Measurements from ENCODE around the gene PLCH1. TPM values are rescaled to one million over a fixed set of nuclear protein-coding genes. Genes with fewer than 3 reads are reported as not detected.

PLCH1 gene
- total RNA-seq, 1 experiment from 2014 or later: 5.2 TPM

DNA sequence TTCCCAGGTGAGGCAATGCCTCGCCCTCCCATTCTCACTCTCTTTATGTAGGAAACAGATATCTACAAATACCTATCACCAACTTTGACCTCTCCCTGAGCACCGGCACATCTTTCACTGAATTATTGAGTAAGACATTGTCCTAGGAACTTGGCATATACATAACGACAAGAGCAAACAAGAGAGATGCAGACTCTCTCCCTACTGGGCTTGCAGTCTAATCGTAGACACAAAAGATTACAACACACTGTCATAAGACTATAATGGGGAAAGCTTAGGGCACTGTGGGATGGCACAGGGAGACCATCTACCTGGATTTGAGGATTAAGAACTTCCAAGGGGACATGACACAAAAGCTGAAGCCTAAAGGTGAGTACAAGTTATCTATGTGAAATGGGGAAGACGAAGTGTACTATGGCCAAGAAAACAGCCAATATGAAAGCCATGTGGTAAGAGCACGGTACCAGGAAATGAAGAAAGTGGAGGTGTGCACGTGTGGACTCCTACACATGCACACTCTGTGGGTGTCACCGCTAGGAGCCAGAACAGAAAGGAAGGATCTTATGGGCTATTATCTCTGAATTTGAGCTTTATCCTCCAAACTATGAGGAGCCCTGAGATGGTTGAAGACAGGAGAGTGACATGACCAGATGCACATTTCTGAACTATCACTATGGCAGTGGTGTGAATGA is 232.6 kb downstream of the PLCH1 start:
- Histone ChIP-seq H3K36me3 (replicated peaks; ENCODE audit: control insufficient read depth, insufficient read depth, low read length) (no peaks in the 10 kb centered on the region), H3K27me3 (ENCODE audit: control insufficient read depth, insufficient read depth, low read length) (no peaks in the 10 kb centered on the region), H3K4me3 (ENCODE audit: insufficient read depth, low read depth, low read length) (no peak overlapping the region)
- no peak for DNase-seq

DNA sequence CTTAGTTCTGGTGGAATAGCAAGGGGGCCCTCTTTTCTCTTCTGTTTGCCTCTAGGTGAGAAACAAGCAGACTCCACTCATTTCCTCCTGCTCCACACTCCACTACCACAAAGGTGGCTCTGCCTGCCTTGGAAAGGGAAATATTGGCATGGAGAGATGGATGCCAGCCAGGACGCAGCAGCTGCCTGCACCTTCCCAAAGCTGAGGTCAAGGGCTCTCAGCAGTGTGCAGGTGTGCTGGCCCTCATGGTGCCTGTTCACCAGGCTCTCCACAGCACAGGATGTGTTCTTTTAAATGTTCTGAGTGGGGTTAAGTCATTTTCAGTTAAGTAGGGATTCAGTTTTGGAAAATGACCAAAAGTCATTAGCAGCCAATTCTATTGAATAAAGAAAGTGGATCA is 240.2 kb downstream of the PLCH1 start:
- Histone ChIP-seq H3K4me3 (ENCODE audit: insufficient read depth, low read depth, low read length) (no peak overlapping the region), H3K36me3 (replicated peaks; ENCODE audit: control insufficient read depth, insufficient read depth, low read length) (no peaks in the 10 kb centered on the region), H3K27me3 (ENCODE audit: control insufficient read depth, insufficient read depth, low read length) (no peaks in the 10 kb centered on the region)
- DNase-seq: no peak

DNA sequence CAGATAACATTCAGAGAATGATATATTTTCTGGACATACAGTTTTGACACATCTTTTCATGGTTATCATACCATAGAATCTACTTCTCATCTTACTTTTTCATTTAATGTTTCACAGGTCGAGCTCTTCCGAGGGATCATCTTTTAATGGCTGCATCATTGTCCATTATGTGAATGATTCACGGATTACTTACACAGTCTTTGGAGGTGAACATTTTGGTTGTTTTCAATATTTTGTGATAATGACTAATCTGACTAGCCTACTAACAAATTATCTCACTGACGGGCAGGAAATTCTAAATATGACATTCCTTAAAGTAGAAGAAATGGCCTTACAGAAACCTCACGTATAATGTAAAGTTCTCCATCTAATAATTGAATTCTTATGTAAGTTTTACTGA is 242.2 kb downstream of the PLCH1 start:
- H3K36me3 ChIP-seq (replicated peaks; ENCODE audit: control insufficient read depth, insufficient read depth, low read length): no peaks in the 10 kb centered on the region

GRCh38 chr3:155500194-155500818 is 244.6 kb downstream of the PLCH1 start:
- no peak overlapping the region for H3K4me3 ChIP-seq (ENCODE audit: insufficient read depth, low read depth, low read length)
- H3K36me3 ChIP-seq (replicated peaks; ENCODE audit: control insufficient read depth, insufficient read depth, low read length): no peaks in the 10 kb centered on the region; the same call in 1 of the 2 replicates
- no peak for DNase-seq
- no peaks in the 10 kb centered on the region for H3K27me3 ChIP-seq (ENCODE audit: control insufficient read depth, insufficient read depth, low read length)

More for the DNA sequence above, 242.2 kb downstream of the PLCH1 start:
- DNase-seq: no peak
- Histone ChIP-seq H3K27me3 (ENCODE audit: control insufficient read depth, insufficient read depth, low read length) (no peaks in the 10 kb centered on the region), H3K4me3 (ENCODE audit: insufficient read depth, low read depth, low read length) (no peak overlapping the region)

DNA sequence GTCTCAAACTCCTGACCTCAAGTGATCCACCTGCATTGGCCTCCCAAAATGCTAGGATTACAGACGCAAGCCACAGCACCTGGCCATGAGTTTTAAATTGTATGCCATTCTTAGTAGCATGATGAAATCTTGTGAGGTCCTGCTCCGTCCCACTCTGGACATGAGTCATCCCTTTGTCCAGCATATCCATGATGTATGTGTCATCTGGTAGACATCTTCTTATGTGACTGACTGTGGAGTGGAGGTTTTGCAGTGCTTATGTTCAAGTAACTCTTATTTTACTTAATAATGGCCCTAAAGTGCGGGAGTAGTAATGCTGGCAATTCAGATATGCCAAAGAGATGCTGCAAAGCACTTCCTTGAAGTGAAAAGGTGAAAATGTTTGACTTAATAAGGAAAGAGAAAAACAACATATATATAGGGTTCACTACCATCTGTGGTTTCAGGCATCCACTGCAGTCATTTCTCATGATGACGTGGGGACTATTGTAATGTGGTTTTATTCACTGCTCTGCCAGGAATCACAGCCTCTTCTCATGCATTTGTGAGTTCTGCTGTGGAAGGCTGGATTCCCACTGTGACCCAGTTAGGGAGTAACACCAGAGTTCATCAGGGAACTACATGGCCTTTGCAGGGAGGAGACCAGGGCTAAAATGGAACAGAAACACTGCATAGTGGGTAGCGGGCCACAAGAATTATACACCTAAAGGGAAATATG is 246.8 kb downstream of the PLCH1 start:
- H3K4me3 ChIP-seq (ENCODE audit: insufficient read depth, low read depth, low read length): no peak overlapping the region
- no peaks in the 10 kb centered on the region for H3K27me3 ChIP-seq (ENCODE audit: control insufficient read depth, insufficient read depth, low read length)
- DNase-seq: no peak
- H3K36me3 ChIP-seq (replicated peaks; ENCODE audit: control insufficient read depth, insufficient read depth, low read length): no peaks in the 10 kb centered on the region; the same call in 1 of the 2 replicates

- H3K36me3 ChIP-seq (replicated peaks; ENCODE audit: control insufficient read depth, insufficient read depth, low read length): no peaks in the 10 kb centered on the region; the same call in 1 of the 2 replicates
- no peak for DNase-seq
- no peaks in the 10 kb centered on the region for H3K27me3 ChIP-seq (ENCODE audit: control insufficient read depth, insufficient read depth, low read length)
Observed at GRCh38 chr3:155496206-155496605, 248.7 kb downstream of the PLCH1 start.

GRCh38 chr3:155495387-155495786 is 249.5 kb downstream of the PLCH1 start:
- Histone ChIP-seq H3K4me3 (ENCODE audit: insufficient read depth, low read depth, low read length) (no peak overlapping the region), H3K27me3 (ENCODE audit: control insufficient read depth, insufficient read depth, low read length) (no peaks in the 10 kb centered on the region), H3K36me3 (replicated peaks; ENCODE audit: control insufficient read depth, insufficient read depth, low read length) (no peaks in the 10 kb centered on the region; the same call in 1 of the 2 replicates)
- DNase-seq: no peak

More at GRCh38 chr3:155496206-155496605, 248.7 kb downstream of the PLCH1 start:
- H3K4me3 ChIP-seq (ENCODE audit: insufficient read depth, low read depth, low read length): no peak overlapping the region

GRCh38 chr3:155494332-155494731 is 250.5 kb downstream of the PLCH1 start:
- DNase-seq: no peak
- Histone ChIP-seq H3K27me3 (ENCODE audit: control insufficient read depth, insufficient read depth, low read length) (no peaks in the 10 kb centered on the region), H3K4me3 (ENCODE audit: insufficient read depth, low read depth, low read length) (no peak overlapping the region), H3K36me3 (replicated peaks; ENCODE audit: control insufficient read depth, insufficient read depth, low read length) (no peaks in the 10 kb centered on the region; the same call in 1 of the 2 replicates)

GRCh38 chr3:155492841-155493240 is 252.0 kb downstream of the PLCH1 start:
- no peak for DNase-seq
- Histone ChIP-seq H3K27me3 (ENCODE audit: control insufficient read depth, insufficient read depth, low read length) (no peaks in the 10 kb centered on the region), H3K4me3 (ENCODE audit: insufficient read depth, low read depth, low read length) (no peak overlapping the region), H3K36me3 (replicated peaks; ENCODE audit: control insufficient read depth, insufficient read depth, low read length) (no peaks in the 10 kb centered on the region; the same call in 1 of the 2 replicates)

DNA sequence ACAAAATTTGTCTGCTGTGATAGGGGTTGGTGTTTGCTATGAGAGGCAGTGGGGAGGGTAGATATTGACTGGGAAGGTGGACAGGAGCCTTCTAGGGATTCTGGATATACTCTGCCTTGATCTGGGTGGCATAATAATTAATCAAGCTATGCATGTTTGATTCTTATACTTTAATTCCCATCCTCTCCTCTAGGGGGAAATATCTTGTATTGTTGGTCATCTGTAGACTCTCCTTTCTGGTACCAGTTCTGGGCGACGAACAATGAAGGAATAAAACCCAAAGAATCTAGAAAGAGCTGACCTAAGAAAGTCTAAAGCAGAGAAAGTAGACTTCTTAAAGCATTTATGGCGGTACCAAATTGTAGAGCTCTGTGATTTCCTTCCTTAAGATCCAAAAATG is 253.2 kb downstream of the PLCH1 start:
- Histone ChIP-seq H3K36me3 (replicated peaks; ENCODE audit: control insufficient read depth, insufficient read depth, low read length) (no peaks in the 10 kb centered on the region), H3K4me3 (ENCODE audit: insufficient read depth, low read depth, low read length) (no peak overlapping the region), H3K27me3 (ENCODE audit: control insufficient read depth, insufficient read depth, low read length) (no peaks in the 10 kb centered on the region)
- DNase-seq: no peak

- DNase-seq: no peak
- no peaks in the 10 kb centered on the region for H3K36me3 ChIP-seq (replicated peaks; ENCODE audit: control insufficient read depth, insufficient read depth, low read length)
- no peaks in the 10 kb centered on the region for H3K27me3 ChIP-seq (ENCODE audit: control insufficient read depth, insufficient read depth, low read length)
- no peak overlapping the region for H3K4me3 ChIP-seq (ENCODE audit: insufficient read depth, low read depth, low read length)
Observed at GRCh38 chr3:155488671-155489070, 256.2 kb downstream of the PLCH1 start.

- H3K36me3 ChIP-seq (replicated peaks; ENCODE audit: control insufficient read depth, insufficient read depth, low read length): no peaks in the 10 kb centered on the region
- H3K27me3 ChIP-seq (ENCODE audit: control insufficient read depth, insufficient read depth, low read length): no peaks in the 10 kb centered on the region
- no peak overlapping the region for H3K4me3 ChIP-seq (ENCODE audit: insufficient read depth, low read depth, low read length)
- DNase-seq: no peak
Observed at GRCh38 chr3:155485897-155486296, 259.0 kb downstream of the PLCH1 start.

- DNase-seq: no peak
- no peaks in the 10 kb centered on the region for H3K36me3 ChIP-seq (replicated peaks; ENCODE audit: control insufficient read depth, insufficient read depth, low read length)
- no peaks in the 10 kb centered on the region for H3K27me3 ChIP-seq (ENCODE audit: control insufficient read depth, insufficient read depth, low read length)
- no peak overlapping the region for H3K4me3 ChIP-seq (ENCODE audit: insufficient read depth, low read depth, low read length)
Observed at GRCh38 chr3:155481591-155481990, 263.3 kb downstream of the PLCH1 start.

DNA sequence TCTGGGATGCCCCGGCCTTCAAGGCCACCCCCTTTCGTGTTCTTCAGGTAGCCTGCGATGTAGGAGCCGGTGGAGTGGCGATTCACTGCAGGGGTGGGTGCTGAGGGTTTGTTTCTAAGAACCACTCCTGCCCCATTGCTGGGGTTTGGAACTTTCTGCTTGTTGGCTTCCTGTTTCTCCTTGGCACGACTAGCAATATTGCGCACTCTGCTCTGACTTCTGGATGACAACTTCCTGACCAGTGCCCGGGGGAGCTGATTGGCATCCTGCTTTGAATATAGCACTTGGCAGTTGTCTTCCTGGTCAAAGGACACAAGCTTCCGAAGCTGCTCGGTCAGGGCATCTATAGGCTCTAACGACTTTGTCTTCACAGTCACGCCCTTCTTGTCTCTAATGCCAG is 263.8 kb downstream of the PLCH1 start:
- Histone ChIP-seq H3K36me3 (replicated peaks; ENCODE audit: control insufficient read depth, insufficient read depth, low read length) (no peaks in the 10 kb centered on the region), H3K4me3 (ENCODE audit: insufficient read depth, low read depth, low read length) (no peak overlapping the region), H3K27me3 (ENCODE audit: control insufficient read depth, insufficient read depth, low read length) (no peaks in the 10 kb centered on the region)
- DNase-seq: no peak

DNA sequence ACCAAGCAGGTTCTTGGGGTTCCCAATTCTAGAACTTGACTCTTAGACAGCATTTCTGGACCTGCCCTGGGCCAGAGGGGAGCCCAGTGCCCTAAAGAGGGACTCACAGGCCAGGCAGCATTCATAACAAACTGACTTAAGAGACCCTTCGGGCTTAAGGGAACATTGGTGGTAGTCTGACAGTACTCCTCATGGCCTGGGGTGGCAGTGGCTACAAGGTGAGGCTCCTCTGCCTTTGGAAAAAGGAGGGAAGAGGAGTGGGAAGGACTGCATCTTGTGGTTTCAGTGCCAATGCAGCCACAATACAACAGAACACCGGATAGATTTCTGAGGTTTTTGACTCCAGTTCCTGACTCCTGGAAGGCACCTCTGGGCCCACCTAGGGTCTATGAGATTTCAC is 279.2 kb downstream of the PLCH1 start:
- H3K4me3 ChIP-seq (ENCODE audit: insufficient read depth, low read depth, low read length): no peak overlapping the region
- H3K36me3 ChIP-seq (replicated peaks; ENCODE audit: control insufficient read depth, insufficient read depth, low read length): no peaks in the 10 kb centered on the region
- DNase-seq: no peak
- no peaks in the 10 kb centered on the region for H3K27me3 ChIP-seq (ENCODE audit: control insufficient read depth, insufficient read depth, low read length)
